Endothelial cell of umbilical vein (primary cell): ENCODE results near the gene LPP. TPM values are rescaled to one million over a fixed set of nuclear protein-coding genes. Genes with fewer than 3 reads are reported as not detected.

ENCODE experiments used
- BruUV-seq: library from RNA; stranded (reverse); fragments of 400-500 nt; replicated peaks from 2 replicates; lab custom pipeline; 2021; lab: Mats Ljungman, UMichigan
- CTCF ChIA-PET: fragments of 300-600, 350-600 bp; sonication (Branson Sonifier 250); formaldehyde crosslinking; loops from one replicate; lab custom pipeline; 2021; ENCODE audit warnings: antibody characterized with exemption, inconsistent platforms; lab: Charles Lee
- POLR2A ChIA-PET: fragments of 300-600, 350-600 bp; sonication (Branson Sonifier 250); formaldehyde crosslinking; loops from one replicate; lab custom pipeline; 2021; ENCODE audit warnings: antibody characterized with exemption, inconsistent platforms; lab: Charles Lee
- DNase-seq: peaks from one replicate; pipeline ENCODE4 v3.0.0-alpha.2; 2011; ENCODE audit warnings: low read depth, low spot score
- FAIRE-seq: peaks from 2 replicates; lab custom pipeline; 2011; peaks lifted over from hg19 to GRCh38; lab: Jason Lieb, UNC
- H2AFZ ChIP-seq: 2 replicates; pipeline ENCODE4 v1.6.0; 2012; ENCODE audit warnings: low read depth, low read length, control low read depth, inconsistent platforms
- H3K27ac ChIP-seq: 2 replicates; pipeline ENCODE4 v1.5.1; 2011; ENCODE audit warnings: low read depth, mild to moderate bottlenecking, control low read depth, low read length, moderate library complexity; ENCODE audit not compliant: insufficient read depth
- H3K27me3 ChIP-seq, 2 experiments: 2 replicates each; pipeline versions ENCODE4 v1.6.0 to v1.6.1; 2011; ENCODE audit warnings: low read length in 2 of 2, mixed read lengths in 1 of 2; ENCODE audit not compliant: control insufficient read depth in 2 of 2, insufficient read depth in 2 of 2
- H3K36me3 ChIP-seq, 2 experiments: 2 replicates in 1 of 2; 3 replicates in 1 of 2; pipeline ENCODE4 v1.5.1; 2011; ENCODE audit warnings: low read length in 2 of 2, mild to moderate bottlenecking in 1 of 2, moderate library complexity in 1 of 2; ENCODE audit not compliant: control insufficient read depth in 2 of 2, insufficient read depth in 2 of 2; ENCODE audit errors: extremely low read depth in 1 of 2
- H3K4me1 ChIP-seq: 3 replicates; pipeline ENCODE4 v1.5.1; 2011; ENCODE audit warnings: mild to moderate bottlenecking, low read length; ENCODE audit not compliant: control insufficient read depth, insufficient read depth; ENCODE audit errors: extremely low read depth
- H3K4me2 ChIP-seq: 2 replicates; pipeline ENCODE4 v1.6.1; 2011; ENCODE audit warnings: low read length, control low read depth, mixed read lengths; ENCODE audit not compliant: insufficient read depth
- H3K4me3 ChIP-seq, 3 experiments: fragments of 200-600 bp in 1 of 3; sonication (generic), shearing (Covaris generic) in 1 of 3; replicated peaks in 1 of 3; 2 replicates each; pipeline ENCODE4 v1.5.1; 2011 to 2016; ENCODE audit warnings: control low read depth in 3 of 3, low read length in 3 of 3, mild to moderate bottlenecking in 2 of 3, inconsistent platforms in 1 of 3, low read depth in 1 of 3, moderate library complexity in 1 of 3; ENCODE audit not compliant: insufficient read depth in 1 of 3
- H3K79me2 ChIP-seq: 2 replicates; pipeline ENCODE4 v1.6.0; 2012; ENCODE audit warnings: low read length, inconsistent platforms; ENCODE audit not compliant: control insufficient read depth, insufficient read depth
- H3K9ac ChIP-seq: replicated peaks from 2 replicates; pipeline ENCODE3; 2011; ENCODE audit warnings: low read length, control low read depth; ENCODE audit not compliant: insufficient read depth; ENCODE audit errors: extremely low read depth
- H3K9me1 ChIP-seq: replicated peaks from 3 replicates; pipeline ENCODE4 v1.6.0; 2011; ENCODE audit warnings: mild to moderate bottlenecking, low read length; ENCODE audit not compliant: control insufficient read depth, insufficient read depth; ENCODE audit errors: extremely low read depth
- H3K9me3 ChIP-seq: replicated peaks from 2 replicates; pipeline ENCODE4 v1.5.1; 2012; ENCODE audit warnings: low read length, inconsistent platforms; ENCODE audit not compliant: control insufficient read depth, insufficient read depth
- H4K20me1 ChIP-seq: replicated peaks from 2 replicates; pipeline ENCODE3; 2011; ENCODE audit warnings: mild to moderate bottlenecking, low read length; ENCODE audit not compliant: control insufficient read depth, insufficient read depth; ENCODE audit errors: extremely low read depth
- EZH2 ChIP-seq: IDR thresholded peaks from 2 replicates; pipeline ENCODE4 v1.6.1; 2012; ENCODE audit warnings: borderline replicate concordance, low read depth, mild to moderate bottlenecking, moderate library complexity, low read length, inconsistent platforms; ENCODE audit not compliant: severe bottlenecking
- GATA2 ChIP-seq: IDR thresholded peaks from 2 replicates; pipeline ENCODE4 v1.7.0; 2011; ENCODE audit warnings: low read depth, mild to moderate bottlenecking, moderate library complexity, mixed read lengths, low read length; ENCODE audit not compliant: insufficient read length, insufficient read depth
- JUN ChIP-seq: IDR thresholded peaks from 2 replicates; pipeline ENCODE4 v1.6.1; 2011; ENCODE audit warnings: borderline replicate concordance, low read depth; ENCODE audit not compliant: insufficient read length, insufficient read depth
- MYC ChIP-seq: IDR thresholded peaks from one replicate; pipeline ENCODE4 v1.6.1; 2011; ENCODE audit warnings: mild to moderate bottlenecking, low read depth, low read length
- POLR2A ChIP-seq: IDR thresholded peaks from 2 replicates; pipeline ENCODE4 v1.6.1; 2012; ENCODE audit warnings: low read depth, mild to moderate bottlenecking, control low read depth, low read length
- POLR2AphosphoS5 ChIP-seq: IDR thresholded peaks from 2 replicates; pipeline ENCODE4 v1.6.1; 2012; ENCODE audit warnings: low read depth, mild to moderate bottlenecking, control low read depth, low read length, moderate library complexity; ENCODE audit not compliant: insufficient read depth
- dilution Hi-C: fragments of 300-500 bp; cut with MboI; formaldehyde crosslinking; loops from one replicate; pipeline ENCODE4 v1.15.0; 2019; ENCODE audit warnings: low sequenced_read_pairs; ENCODE audit not compliant: extremely low pct_ligation_motif_present
- intact Hi-C: fragments of 100-400 bp; cut with micrococcal nuclease; formaldehyde crosslinking; loops from one replicate; pipeline ENCODE4 v1.10.0; 2022
- polyA plus RNA-seq, 4 experiments: library from polyadenylated mRNA; depleted of rRNA in 3 of 4; stranded (reverse) in 3 of 4; unstranded in 1 of 4; fragments of >200 nt; gene quantifications; 2 replicates each; pipeline versions ENCODE4 v1.2.1 to v1.2.3, GENCODE V29; 2011 to 2012; ENCODE audit warnings: missing spikeins in 1 of 4
- total RNA-seq: library from RNA; stranded (reverse); gene quantifications from 2 replicates; pipeline ENCODE4 v1.2.3, GENCODE V29; 2021
- TF ChIP-seq, protein P1 (sequence below), 2 donors: IDR thresholded peaks; 1 replicate in 1 of 2; 2 replicates in 1 of 2; pipeline ENCODE4 v1.5.1; 2011; ENCODE audit warnings: low read length in 2 of 2, mild to moderate bottlenecking in 2 of 2, moderate library complexity in 2 of 2, control low read depth in 1 of 2, inconsistent platforms in 1 of 2, low read depth in 1 of 2; ENCODE audit not compliant: insufficient read depth in 1 of 2; ENCODE audit errors: extremely low read depth in 1 of 2
- TF ChIP-seq, protein P2 (sequence below): IDR thresholded peaks from 2 replicates; pipeline ENCODE4 v1.6.1; 2011; ENCODE audit not compliant: insufficient read depth, insufficient read length

Gene LPP
- total and polyA plus RNA-seq, 2 donors (not counting 3 experiments of a cell fraction or from before 2014, with no cell fraction given) = 16.9 to 153 TPM

- Histone ChIP-seq H3K9me3 (no peaks in the 10 kb centered on the region), H3K4me2 (no peak overlapping the region), H3K4me1 (no peaks in the 10 kb centered on the region), H2AFZ (no peak overlapping the region), H3K9ac (no peak overlapping the region), H3K36me3 (no peaks in the 10 kb centered on the region), H3K9me1 (no peaks in the 10 kb centered on the region), H3K27ac (no peak overlapping the region), H4K20me1 (no peaks in the 10 kb centered on the region), H3K4me3 (no peak overlapping the region), H3K27me3 (no peaks in the 10 kb centered on the region), H3K79me2 (no peaks in the 10 kb centered on the region)
- no peak for DNase-seq
- no peak for FAIRE-seq
- POLR2A ChIA-PET = no interaction called here
- CTCF ChIA-PET = no interaction called here
- intact Hi-C loops = no loop called here
- no peak for TF ChIP-seq GATA2
- no peak for TF ChIP-seq JUN
- no peak for TF ChIP-seq POLR2AphosphoS5
- dilution Hi-C loops = no loop called here
- no TSS peak for BruUV-seq
Measured at GRCh38 chr3:188133219-188133618, 20.7 kb upstream of the LPP start.

GRCh38 chr3:188133646-188134045 is 20.3 kb upstream of the LPP start:
- H3K9me3 ChIP-seq = no peaks in the 10 kb centered on the region
- no peaks in the 10 kb centered on the region for H3K9me1 ChIP-seq
- ChIA-PET POLR2A (no interaction called here), CTCF (no interaction called here)
- H2AFZ ChIP-seq = no peak overlapping the region
- intact Hi-C loops (no loop called here), dilution Hi-C loops (no loop called here)
- no peak overlapping the region for H3K4me3 ChIP-seq
- DNase-seq (no peak), FAIRE-seq (no peak)
- no peak overlapping the region for H3K4me2 ChIP-seq
- H3K27ac ChIP-seq = no peak overlapping the region
- H4K20me1 ChIP-seq = no peaks in the 10 kb centered on the region
- TF ChIP-seq, protein P1, sequence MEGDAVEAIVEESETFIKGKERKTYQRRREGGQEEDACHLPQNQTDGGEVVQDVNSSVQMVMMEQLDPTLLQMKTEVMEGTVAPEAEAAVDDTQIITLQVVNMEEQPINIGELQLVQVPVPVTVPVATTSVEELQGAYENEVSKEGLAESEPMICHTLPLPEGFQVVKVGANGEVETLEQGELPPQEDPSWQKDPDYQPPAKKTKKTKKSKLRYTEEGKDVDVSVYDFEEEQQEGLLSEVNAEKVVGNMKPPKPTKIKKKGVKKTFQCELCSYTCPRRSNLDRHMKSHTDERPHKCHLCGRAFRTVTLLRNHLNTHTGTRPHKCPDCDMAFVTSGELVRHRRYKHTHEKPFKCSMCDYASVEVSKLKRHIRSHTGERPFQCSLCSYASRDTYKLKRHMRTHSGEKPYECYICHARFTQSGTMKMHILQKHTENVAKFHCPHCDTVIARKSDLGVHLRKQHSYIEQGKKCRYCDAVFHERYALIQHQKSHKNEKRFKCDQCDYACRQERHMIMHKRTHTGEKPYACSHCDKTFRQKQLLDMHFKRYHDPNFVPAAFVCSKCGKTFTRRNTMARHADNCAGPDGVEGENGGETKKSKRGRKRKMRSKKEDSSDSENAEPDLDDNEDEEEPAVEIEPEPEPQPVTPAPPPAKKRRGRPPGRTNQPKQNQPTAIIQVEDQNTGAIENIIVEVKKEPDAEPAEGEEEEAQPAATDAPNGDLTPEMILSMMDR (IDR thresholded peaks at IDR 0.05; ENCODE audit: extremely low read depth in 1 of 2, insufficient read depth in 1 of 2, low read depth in 1 of 2, low read length in 2 of 2) = no peak
- TF ChIP-seq EZH2 (no peak), MYC (no peak), POLR2AphosphoS5 (no peak), POLR2A (no peak), GATA2 (no peak)
- TF ChIP-seq, protein P2, sequence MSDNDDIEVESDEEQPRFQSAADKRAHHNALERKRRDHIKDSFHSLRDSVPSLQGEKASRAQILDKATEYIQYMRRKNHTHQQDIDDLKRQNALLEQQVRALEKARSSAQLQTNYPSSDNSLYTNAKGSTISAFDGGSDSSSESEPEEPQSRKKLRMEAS = no peak
- H3K27me3 ChIP-seq = no peaks in the 10 kb centered on the region
- H3K9ac ChIP-seq = no peak overlapping the region
- no TSS peak for BruUV-seq
- no peaks in the 10 kb centered on the region for H3K4me1 ChIP-seq
- H3K36me3 ChIP-seq = no peaks in the 10 kb centered on the region
- H3K79me2 ChIP-seq = no peaks in the 10 kb centered on the region
